A549 treated with Mapracorat at 1 μM for 4 hours (cell line): ENCODE data around the gene MYO1B. TPM values are rescaled to one million over a fixed set of nuclear protein-coding genes. Genes with fewer than 3 reads are reported as not detected.

Experiments used
- total RNA-seq: library from RNA; stranded (reverse); fragments of 200-300 nt; extraction: Qiagen RNA extraction; gene quantifications from 5 replicates; pipeline ENCODE4 v1.2.3, GENCODE V29; 2022

Gene MYO1B
- total RNA-seq, result 46.1 to 61.0 TPM (median 50.1 TPM) in 5 replicates

GRCh38 chr2:191245046-191245868 lies at the start of gene MYO1B:
TSS of gene MYO1B (plus strand) at chr2:191245404. CDS start at chr2:191276896, 31,492 bp downstream.

Other genes with a start within 250 kb of the MYO1B start
- 50.7 to 60.5 TPM (median 54.7 TPM) in 5 replicates for gene STAT1, start 231.2 kb upstream of the MYO1B start, total RNA-seq
- gene STAT4, start 94.4 kb upstream of the MYO1B start, total RNA-seq, result 3.0 to 4.5 TPM (median 4.1 TPM) in 5 replicates